Natural killer cell (primary cell): ENCODE results near the gene KCNJ6. TPM values are rescaled to one million over a fixed set of nuclear protein-coding genes. Genes with fewer than 3 reads are reported as not detected.
A peak's percentile ranks its signal among the peaks of the same experiment; 100 is the strongest.
"Not testable (repeated sequence)": the region's sequence is repeated elsewhere in the genome, so short reads cannot be mapped to it uniquely, and the experiment has no call there.

Experiments used
- ATAC-seq, 3 donors: fragments of 150-1000 bp in 2 of 3; fragments of 200-7000 bp in 1 of 3; cut with Tn5 transposase; 1 replicate in 1 of 3; 2 replicates in 2 of 3; pipeline ENCODE4 v1.10.0; 2021; ENCODE audit warnings: mild to moderate bottlenecking in 2 of 3, moderate library complexity in 2 of 3
- DNase-seq, 2 donors: peaks; one replicate each; pipeline versions ENCODE4 v3.0.0 to v3.0.0-alpha.2; 2013 to 2021; ENCODE audit warnings: mixed read lengths in 1 of 2
- H3K27ac ChIP-seq: one replicate; pipeline ENCODE4 v1.5.1; 2013; ENCODE audit warnings: mild to moderate bottlenecking, low read length
- H3K27me3 ChIP-seq: one replicate; pipeline ENCODE4 v1.6.1; 2013; ENCODE audit warnings: low read length; ENCODE audit not compliant: control insufficient read depth, insufficient read depth
- H3K36me3 ChIP-seq: one replicate; pipeline ENCODE4 v1.6.1; 2013; ENCODE audit warnings: low read length; ENCODE audit not compliant: control insufficient read depth, insufficient read depth
- H3K4me1 ChIP-seq: one replicate; pipeline ENCODE4 v1.6.1; 2013; ENCODE audit warnings: low read length; ENCODE audit not compliant: control insufficient read depth, insufficient read depth
- H3K4me3 ChIP-seq: one replicate; pipeline ENCODE4 v1.5.1; 2013; ENCODE audit warnings: low read length
- H3K9me3 ChIP-seq: one replicate; pipeline ENCODE4 v1.6.1; 2013; ENCODE audit warnings: low read length; ENCODE audit not compliant: control insufficient read depth, insufficient read depth
- H3K27ac Mint-ChIP-seq, 2 donors: one replicate each; pipeline ENCODE4 v1.8.0; 2022; ENCODE audit warnings: mild to moderate bottlenecking in 2 of 2, mixed read lengths in 2 of 2, moderate library complexity in 1 of 2
- H3K27me3 Mint-ChIP-seq, 2 donors: one replicate each; pipeline ENCODE4 v1.8.0; 2022; ENCODE audit warnings: low read depth in 2 of 2, mixed read lengths in 2 of 2
- H3K36me3 Mint-ChIP-seq: one replicate; pipeline ENCODE4 v1.8.0; 2022; ENCODE audit warnings: mixed read lengths
- H3K4me1 Mint-ChIP-seq, 2 donors: one replicate each; pipeline ENCODE4 v1.8.0; 2022; ENCODE audit warnings: mixed read lengths in 2 of 2
- H3K4me3 Mint-ChIP-seq: one replicate; pipeline ENCODE4 v1.8.0; 2022; ENCODE audit warnings: mild to moderate bottlenecking, moderate library complexity, mixed read lengths
- H3K9me3 Mint-ChIP-seq, 2 donors: one replicate each; pipeline ENCODE4 v1.8.0; 2022; ENCODE audit warnings: mixed read lengths in 2 of 2
- CTCF ChIP-seq: fragments of 200-600 bp; IDR thresholded peaks from one replicate; pipeline ENCODE4 v1.8.0; 2022; ENCODE audit warnings: antibody characterized with exemption
- WGBS: methylation state at CpG from one replicate; pipeline ENCODE4 v1.1.7; 2013; ENCODE audit warnings: missing lambda C conversion rate; ENCODE audit not compliant: insufficient coverage; 5-methylcytosine and 5-hydroxymethylcytosine counted together
- intact Hi-C: fragments of 100-400 bp; cut with micrococcal nuclease; formaldehyde crosslinking; loops from one replicate; pipeline ENCODE4 v1.14.2; 2022
- total RNA-seq, 4 donors: library from RNA; stranded (reverse); fragments of 120-200 nt in 1 of 4; gene quantifications; one replicate each; pipeline versions ENCODE4 v1.2.3 to v1.2.4, GENCODE V29; 2013 to 2022

KCNJ6 gene
- total RNA-seq, 3 donors from 2014 or later (not counting 1 experiment from before 2014, with no cell fraction given), result not detected

DNA sequence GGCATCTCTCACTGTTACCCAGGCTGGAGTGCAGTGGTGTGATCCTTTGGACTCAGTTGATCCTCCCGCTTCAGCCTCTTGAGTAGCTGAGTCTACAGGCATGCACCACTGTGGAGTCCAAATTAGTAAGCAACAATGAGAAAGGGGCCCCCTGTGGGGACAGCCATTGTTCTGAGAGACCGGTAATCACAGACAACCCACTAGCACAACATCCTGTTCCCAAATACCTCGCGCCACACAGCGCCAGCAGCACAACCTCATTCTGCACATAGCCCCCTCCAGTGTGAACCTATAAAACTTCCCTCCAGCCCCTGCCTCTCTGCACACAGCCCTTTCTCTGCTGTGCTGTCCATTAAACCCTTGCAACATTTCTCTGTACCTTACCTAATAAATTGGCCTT is 323.2 kb downstream of the KCNJ6 start:
- Histone ChIP-seq H3K36me3 (no peaks in the 10 kb centered on the region), H3K4me3 (no peak overlapping the region), H3K9me3 (no peaks in the 10 kb centered on the region), H3K27ac (no peak overlapping the region), H3K4me1 (no peaks in the 10 kb centered on the region), H3K27me3 (no peaks in the 10 kb centered on the region)
- H3K36me3 Mint-ChIP-seq, result no peaks in the 10 kb centered on the region
- ATAC-seq, result peak in 1 of 3 donors; percentile 22
- DNase-seq, result no peak
- intact Hi-C loops, result no loop called here
- WGBS, result 28% methylated on average over 5 of the region's 5 CpGs
- no peak overlapping the region for H3K4me3 Mint-ChIP-seq
- peaks cover 0 to 7% of the 10 kb centered on the region in 2 donors for H3K4me1 Mint-ChIP-seq
- H3K9me3 Mint-ChIP-seq, result no peaks in the 10 kb centered on the region
- no peak overlapping the region for H3K27ac Mint-ChIP-seq
- TF ChIP-seq CTCF, result no peak
- H3K27me3 Mint-ChIP-seq, result peaks cover 0 to 5% of the 10 kb centered on the region in 2 donors

GRCh38 chr21:37592496-37592895 is 323.8 kb downstream of the KCNJ6 start:
- no peak overlapping the region for H3K27ac ChIP-seq
- DNase-seq (no peak), ATAC-seq (no peak)
- TF ChIP-seq CTCF, result no peak
- no peak overlapping the region for H3K4me3 ChIP-seq
- no peak overlapping the region for H3K27ac Mint-ChIP-seq
- 66% methylated on average over 2 of the region's 4 CpGs for WGBS
- H3K27me3 Mint-ChIP-seq, result no peaks in the 10 kb centered on the region
- peaks cover 0 to 7% of the 10 kb centered on the region in 2 donors for H3K4me1 Mint-ChIP-seq
- H3K9me3 Mint-ChIP-seq, result no peaks in the 10 kb centered on the region
- H3K27me3 ChIP-seq, result no peaks in the 10 kb centered on the region
- no peaks in the 10 kb centered on the region for H3K9me3 ChIP-seq
- no peaks in the 10 kb centered on the region for H3K36me3 Mint-ChIP-seq
- no peaks in the 10 kb centered on the region for H3K4me1 ChIP-seq
- H3K4me3 Mint-ChIP-seq, result no peak overlapping the region
- intact Hi-C loops, result no loop called here
- H3K36me3 ChIP-seq, result no peaks in the 10 kb centered on the region

DNA sequence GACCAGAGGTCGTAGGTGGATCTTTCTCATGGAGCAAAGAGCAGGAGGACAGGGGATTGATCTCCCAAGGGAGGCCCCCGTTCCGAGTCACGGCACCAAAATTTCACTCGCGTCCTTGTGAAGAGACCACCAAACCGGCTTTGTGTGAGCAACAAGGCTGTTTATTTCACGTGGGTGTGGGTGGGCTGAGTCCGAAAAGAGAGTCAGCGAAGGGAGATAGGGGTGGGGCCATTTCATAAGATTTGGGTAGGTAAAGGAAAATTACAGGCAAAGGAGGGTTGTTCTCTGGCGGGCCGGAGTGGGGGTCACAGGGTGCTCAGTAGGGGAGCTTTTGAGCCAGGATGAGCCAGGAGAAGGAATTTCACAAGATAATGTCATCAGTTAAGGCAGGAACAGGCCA is 324.3 kb downstream of the KCNJ6 start:
- DNase-seq, ATAC-seq, H3K27me3 ChIP-seq, H3K27ac ChIP-seq, H3K4me1 Mint-ChIP-seq, intact Hi-C loops, H3K4me1 ChIP-seq, H3K27ac Mint-ChIP-seq, H3K27me3 Mint-ChIP-seq, H3K4me3 Mint-ChIP-seq, H3K36me3 Mint-ChIP-seq, H3K4me3 ChIP-seq, H3K9me3 ChIP-seq, H3K36me3 ChIP-seq, H3K9me3 Mint-ChIP-seq: not testable (repeated sequence)
- WGBS, result 92% methylated on average over 11 of the region's 12 CpGs

- H3K27ac ChIP-seq, H3K9me3 Mint-ChIP-seq, H3K4me3 Mint-ChIP-seq, H3K36me3 ChIP-seq, ATAC-seq, H3K27me3 Mint-ChIP-seq, H3K9me3 ChIP-seq, H3K4me3 ChIP-seq, DNase-seq, H3K36me3 Mint-ChIP-seq, H3K27ac Mint-ChIP-seq, intact Hi-C loops, H3K27me3 ChIP-seq, H3K4me1 ChIP-seq, H3K4me1 Mint-ChIP-seq: not testable (repeated sequence)
- WGBS, result 86% methylated on average over 7 of the region's 8 CpGs
Observed at GRCh38 chr21:37590836-37591235, 325.4 kb downstream of the KCNJ6 start.

- H3K27ac Mint-ChIP-seq, H3K27me3 Mint-ChIP-seq: not testable (repeated sequence)
- WGBS, result 92% methylated on average over 8 of the region's 8 CpGs
Observed at GRCh38 chr21:37588644-37589043, 327.6 kb downstream of the KCNJ6 start.

More at GRCh38 chr21:37588644-37589043, 327.6 kb downstream of the KCNJ6 start:
- H3K4me3 Mint-ChIP-seq, H3K4me1 Mint-ChIP-seq, ATAC-seq, intact Hi-C loops, H3K36me3 Mint-ChIP-seq, H3K4me1 ChIP-seq, DNase-seq, H3K4me3 ChIP-seq, H3K9me3 Mint-ChIP-seq, H3K27me3 ChIP-seq, H3K9me3 ChIP-seq, H3K36me3 ChIP-seq, H3K27ac ChIP-seq: not testable (repeated sequence)
